Loucy (cell line): ENCODE measurements around the gene DENND2D.

Experiments used
- H2AFZ ChIP-seq: fragments of 200-600 bp; sonication (generic); 2 replicates; pipeline ENCODE4 v1.6.0; 2016; ENCODE audit warnings: antibody characterized with exemption, mild to moderate bottlenecking, low read length, moderate library complexity
- H3F3A ChIP-seq: fragments of 200-600 bp; 2 replicates; pipeline ENCODE4 v1.6.0; 2016; ENCODE audit warnings: antibody characterized with exemption, low read depth, mild to moderate bottlenecking
- H3K27me3 ChIP-seq: fragments of 200-600 bp; sonication (generic); 2 replicates; pipeline ENCODE4 v1.6.1; 2014; ENCODE audit warnings: low read length, mild to moderate bottlenecking; ENCODE audit not compliant: insufficient read depth, poor library complexity, severe bottlenecking
- H3K36me3 ChIP-seq: fragments of 200-600 bp; sonication (generic); 2 replicates; pipeline ENCODE4 v1.6.1; 2016; ENCODE audit warnings: low read length; ENCODE audit not compliant: insufficient read depth
- H3K4me1 ChIP-seq: fragments of 200-600 bp; sonication (generic); 2 replicates; pipeline ENCODE4 v1.5.1; 2014; ENCODE audit warnings: low read length, mild to moderate bottlenecking; ENCODE audit not compliant: insufficient read depth, poor library complexity, severe bottlenecking
- H3K4me2 ChIP-seq: fragments of 200-600 bp; sonication (generic); 2 replicates; pipeline ENCODE4 v1.6.0; 2014; ENCODE audit warnings: antibody characterized with exemption, low read length, low read depth, mild to moderate bottlenecking; ENCODE audit not compliant: poor library complexity, severe bottlenecking
- H3K4me3 ChIP-seq: fragments of 200-600 bp; sonication (generic); 2 replicates; pipeline ENCODE4 v1.5.1; 2014; ENCODE audit warnings: low read length, mild to moderate bottlenecking, mixed read lengths; ENCODE audit not compliant: poor library complexity, severe bottlenecking
- H3K79me2 ChIP-seq: fragments of 200-600 bp; sonication (generic); 2 replicates; pipeline ENCODE4 v1.6.1; 2014; ENCODE audit warnings: low read length; ENCODE audit not compliant: insufficient read depth
- H3K9ac ChIP-seq: fragments of 200-600 bp; sonication (generic); 2 replicates; pipeline ENCODE4 v1.6.0; 2014; ENCODE audit warnings: mild to moderate bottlenecking, low read depth, low read length, moderate library complexity; ENCODE audit not compliant: poor library complexity, severe bottlenecking
- H3K9me2 ChIP-seq: fragments of 200-600 bp; sonication (generic); replicated peaks from 2 replicates; pipeline ENCODE4 v1.6.1; 2016; ENCODE audit warnings: low read depth, low read length, mixed read lengths
- H3K9me3 ChIP-seq: fragments of 200-600 bp; sonication (generic); 2 replicates; pipeline ENCODE4 v1.6.1; 2014; ENCODE audit warnings: mild to moderate bottlenecking, antibody characterized with exemption, low read length, low read depth; ENCODE audit not compliant: insufficient read depth
- H4K20me1 ChIP-seq: fragments of 200-600 bp; sonication (generic); 2 replicates; pipeline ENCODE4 v1.6.0; 2014; ENCODE audit warnings: antibody characterized with exemption, low read length, mild to moderate bottlenecking; ENCODE audit not compliant: insufficient read depth, poor library complexity, severe bottlenecking
- CTCF ChIP-seq: fragments of 200-600 bp; sonication (generic); conservative IDR thresholded peaks from 2 replicates; pipeline ENCODE4 v1.5.1; 2014; ENCODE audit warnings: mild to moderate bottlenecking, antibody characterized with exemption, low read length
- EZH2phosphoT487 ChIP-seq: fragments of 200-600 bp; IDR thresholded peaks from 2 replicates; pipeline ENCODE4 v1.6.1; 2018; ENCODE audit warnings: antibody characterized with exemption, mild to moderate bottlenecking, moderate library complexity, borderline replicate concordance

The DENND2D gene

DNA sequence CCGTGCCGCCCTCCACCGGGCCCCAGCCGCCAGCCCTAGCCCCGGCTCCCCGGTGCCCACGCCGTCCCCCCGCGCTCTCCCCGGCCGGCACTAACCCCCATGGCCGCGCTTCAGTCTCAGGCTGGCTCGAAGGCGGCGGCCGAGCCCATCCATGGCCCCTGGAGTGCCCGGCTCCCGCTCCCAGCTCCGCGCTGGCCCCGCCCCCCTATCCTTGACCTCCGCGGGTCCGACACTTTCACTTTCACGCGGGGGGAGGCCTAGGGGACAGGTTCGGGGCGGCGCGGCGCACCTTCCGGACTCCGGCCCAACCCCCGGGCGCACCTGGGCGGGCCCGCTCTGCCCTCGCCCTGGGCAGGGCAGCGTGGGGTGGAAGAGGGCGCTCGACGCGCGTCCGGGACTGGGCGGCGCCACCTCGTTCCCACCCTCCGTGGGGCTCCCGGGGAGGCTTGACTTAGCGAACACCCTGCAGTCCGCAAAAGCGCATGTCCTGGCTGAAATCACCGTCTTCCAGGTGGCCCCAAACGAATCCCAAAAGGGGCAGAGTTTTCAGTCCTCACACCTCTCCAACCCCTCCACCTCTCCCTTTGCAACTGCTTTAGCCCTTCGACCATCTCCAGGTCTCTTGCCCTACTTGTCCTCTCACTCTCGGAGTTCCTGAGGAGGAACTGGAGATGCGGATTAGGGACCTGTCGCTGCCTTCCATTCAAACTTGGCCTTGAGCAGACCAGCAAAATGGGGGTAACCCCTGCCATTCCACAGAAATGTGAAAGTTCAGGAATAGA lies 3.9 kb upstream of the DENND2D start:
- no peaks in the 10 kb centered on the region for H3K27me3 ChIP-seq
- H2AFZ ChIP-seq, result no peak overlapping the region

GRCh38 chr1:111203681-111204200 lies 3.3 kb upstream of the DENND2D start:
- Histone ChIP-seq H3K4me1 (peaks cover 96% of the 10 kb centered on the region), H2AFZ (no peak overlapping the region), H3K79me2 (no peaks in the 10 kb centered on the region), H3K4me3 (peak overlapping the region; percentile 23), H3K27me3 (no peaks in the 10 kb centered on the region), H3K36me3 (no peaks in the 10 kb centered on the region), H3K9ac (peak overlapping the region; percentile 75), H3K9me3 (no peaks in the 10 kb centered on the region), H4K20me1 (no peaks in the 10 kb centered on the region), H3K9me2 (no peaks in the 10 kb centered on the region), H3F3A (peaks cover 5% of the 10 kb centered on the region; the same call in 1 of the 2 replicates), H3K4me2 (peak overlapping the region; percentile 58)
- TF ChIP-seq CTCF (no peak), EZH2phosphoT487 (no peak)

More for the DNA sequence above, 3.9 kb upstream of the DENND2D start:
- no peaks in the 10 kb centered on the region for H3K9me3 ChIP-seq
- peaks cover 96% of the 10 kb centered on the region for H3K4me1 ChIP-seq
- H3K9me2 ChIP-seq, result no peaks in the 10 kb centered on the region
- H3K9ac ChIP-seq, result peak overlapping the region; percentile 75
- H3K4me3 ChIP-seq, result peak overlapping the region; percentile 8
- H4K20me1 ChIP-seq, result no peaks in the 10 kb centered on the region
- TF ChIP-seq CTCF, result no peak
- no peak for TF ChIP-seq EZH2phosphoT487
- peaks cover 5% of the 10 kb centered on the region; the same call in 1 of the 2 replicates for H3F3A ChIP-seq
- peak overlapping the region; percentile 34 for H3K4me2 ChIP-seq
- H3K36me3 ChIP-seq, result no peaks in the 10 kb centered on the region
- no peaks in the 10 kb centered on the region for H3K79me2 ChIP-seq

DNA sequence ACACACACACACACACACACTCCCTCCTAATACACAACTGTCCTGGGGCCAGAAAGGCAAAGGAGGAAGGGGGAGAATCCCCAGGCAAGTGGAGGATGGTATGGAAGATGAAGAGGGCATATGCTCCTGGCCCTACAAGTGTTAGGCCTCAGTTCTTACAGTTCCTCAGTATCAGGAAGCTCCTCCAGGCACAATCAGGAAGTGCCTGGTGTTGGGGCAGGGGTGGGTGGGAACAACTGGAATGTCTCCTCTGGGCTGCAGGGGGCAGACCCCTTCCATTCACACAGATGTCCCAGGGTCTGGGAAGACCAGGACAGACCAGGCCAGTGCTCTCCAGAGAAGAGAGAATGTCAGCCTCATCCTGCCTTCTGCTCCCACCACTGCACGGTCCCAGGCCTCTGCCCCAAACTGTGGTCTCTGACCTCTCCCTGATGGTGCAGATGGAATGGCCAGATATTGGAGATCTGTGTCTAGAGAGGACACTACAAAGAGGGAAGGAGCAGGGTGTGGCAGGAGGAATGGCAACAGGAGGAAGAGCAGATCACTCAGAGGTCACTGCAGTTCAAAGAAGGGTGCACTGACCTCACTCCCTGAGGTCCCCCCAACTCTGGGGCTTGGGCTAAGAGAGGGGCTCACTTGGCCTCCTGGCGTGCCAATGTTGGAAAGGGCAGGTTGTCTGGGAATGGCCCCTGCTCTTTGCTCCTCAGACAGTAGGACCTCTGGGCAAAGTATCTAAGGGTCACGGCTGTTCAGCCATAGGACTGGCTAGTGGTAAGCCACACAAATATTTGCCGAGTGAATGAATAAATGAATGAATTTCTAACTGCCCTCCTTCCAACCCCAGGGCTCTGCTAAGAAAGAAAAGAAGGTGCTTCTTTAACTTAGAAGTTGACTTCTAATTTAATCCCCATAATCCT lies 2.5 kb upstream of the DENND2D start:
- Histone ChIP-seq H3K4me1 (peaks cover 96% of the 10 kb centered on the region), H2AFZ (no peak overlapping the region), H3K79me2 (no peaks in the 10 kb centered on the region), H3F3A (0 out of 2 replicates have a peak, but pooled peaks cover under 1% of the 10 kb centered on the region), H3K9me3 (no peaks in the 10 kb centered on the region), H4K20me1 (no peaks in the 10 kb centered on the region), H3K27me3 (no peaks in the 10 kb centered on the region), H3K9me2 (no peaks in the 10 kb centered on the region), H3K36me3 (no peaks in the 10 kb centered on the region), H3K4me2 (peak overlapping the region; percentile 58), H3K4me3 (peak overlapping the region; percentile 23), H3K9ac (peak overlapping the region; percentile 75)
- TF ChIP-seq CTCF (no peak), EZH2phosphoT487 (no peak)
